ENCODE data around the gene TAS1R1.
A peak's percentile ranks its signal among the peaks of the same experiment; 100 is the strongest.
"Not testable (repeated sequence)": the region's sequence is repeated elsewhere in the genome, so short reads cannot be mapped to it uniquely, and the experiment has no call there.

TAS1R1 gene

GRCh38 chr1:6546326-6546725 lies 8.8 kb upstream of the TAS1R1 start:
- H3K9ac ChIP-seq (ENCODE audit: insufficient read length): no peak overlapping the region
- H3K9me3 ChIP-seq (ENCODE audit: low read depth, low read length): no peaks in the 10 kb centered on the region
- TF ChIP-seq FOXP2 (optimal IDR thresholded peaks at IDR 0.05; ENCODE audit: control extremely low read depth, extremely low read length, insufficient read depth) (no peak), POLR2AphosphoS5 (IDR thresholded peaks at IDR 0.05; ENCODE audit: borderline replicate concordance, low read depth, low read length) (no peak), EZH2 (IDR thresholded peaks at IDR 0.05) (no peak)
- no peak overlapping the region for H3K4me3 ChIP-seq
- H3K36me3 ChIP-seq (ENCODE audit: insufficient read depth, low read length): peaks cover 75% of the 10 kb centered on the region
- H3K27ac ChIP-seq: no peak overlapping the region
- no peak for DNase-seq (ENCODE audit: low read depth, low spot score)

DNA sequence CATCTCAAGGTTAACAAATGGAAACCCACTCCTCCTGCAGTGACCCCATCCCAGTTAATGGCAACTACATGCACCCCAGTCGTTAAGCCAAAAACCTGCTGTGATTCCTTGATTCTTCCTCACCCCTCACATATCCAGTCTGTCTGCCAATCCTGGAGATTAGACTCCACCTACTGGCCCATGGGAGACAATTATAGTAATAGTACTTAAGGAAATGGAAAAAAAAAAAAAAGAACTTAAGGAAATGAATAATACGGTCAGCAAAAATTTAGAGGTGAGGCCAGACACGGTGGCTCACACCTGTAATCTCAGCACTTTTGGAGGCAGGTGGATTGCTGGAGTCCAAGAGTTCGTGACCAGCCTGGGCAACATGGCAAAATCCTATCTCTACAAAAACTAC lies 7.8 kb upstream of the TAS1R1 start:
- no peak for DNase-seq (ENCODE audit: low read depth, low spot score)
- TF ChIP-seq EZH2 (IDR thresholded peaks at IDR 0.05) (no peak), FOXP2 (optimal IDR thresholded peaks at IDR 0.05; ENCODE audit: control extremely low read depth, extremely low read length, insufficient read depth) (no peak), POLR2AphosphoS5 (IDR thresholded peaks at IDR 0.05; ENCODE audit: borderline replicate concordance, low read depth, low read length) (no peak)
- no peak overlapping the region for H3K9ac ChIP-seq (ENCODE audit: insufficient read length)
- H3K27ac ChIP-seq: no peak overlapping the region
- H3K36me3 ChIP-seq (ENCODE audit: insufficient read depth, low read length): peaks cover 69% of the 10 kb centered on the region
- no peak overlapping the region for H3K4me3 ChIP-seq
- H3K9me3 ChIP-seq (ENCODE audit: low read depth, low read length): no peaks in the 10 kb centered on the region

DNA sequence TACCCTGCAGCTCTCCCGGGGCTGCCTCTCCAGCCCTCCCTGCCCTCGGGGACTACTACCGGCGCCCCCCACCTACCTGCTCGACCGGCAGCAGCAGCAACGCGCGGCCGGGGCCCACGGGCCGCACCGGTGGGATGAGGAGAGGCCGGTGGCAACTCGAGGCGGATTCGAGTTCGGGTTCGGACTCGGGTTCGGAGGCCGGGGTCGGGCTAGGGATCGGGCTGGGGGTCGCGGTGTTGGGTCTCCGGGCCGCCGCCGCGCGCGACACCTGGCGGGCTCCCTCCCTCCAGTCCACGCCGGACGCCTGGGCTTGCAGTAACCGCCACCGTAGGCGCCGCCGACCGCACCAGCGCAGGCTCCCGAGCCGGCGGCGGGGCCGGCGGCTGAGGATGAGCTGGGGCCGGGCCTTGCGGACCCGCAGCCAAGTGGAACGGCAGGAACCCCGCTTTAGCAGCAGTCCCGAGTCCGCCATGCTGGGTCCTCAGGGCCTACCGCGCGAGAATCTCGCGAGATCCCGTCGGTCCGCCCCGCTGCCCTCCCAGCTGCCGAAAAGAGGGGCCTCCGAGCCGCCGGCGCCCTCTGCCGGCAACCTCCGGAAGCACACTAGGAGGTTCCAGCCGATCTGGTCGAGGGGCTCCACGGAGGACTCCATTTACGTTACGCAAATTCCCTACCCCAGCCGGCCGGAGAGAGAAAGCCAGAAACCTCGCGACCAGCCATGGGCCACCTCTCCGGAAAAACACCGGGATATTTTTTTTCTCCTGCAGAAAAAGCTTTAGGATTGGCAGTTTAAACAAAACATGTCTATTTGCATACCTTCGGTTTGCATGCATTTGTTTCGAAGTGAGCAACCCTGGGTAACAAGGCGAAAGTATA lies 838 bp upstream of the TAS1R1 start, which contains the start of gene NOL9:
Gene NOL9, minus strand, starts transcription at position 483 of the 876 bp plus-strand sequence. Its CDS starts 11 bp downstream, at position 472.
- Histone ChIP-seq H3K9me3 (ENCODE audit: low read depth, low read length) (no peaks in the 10 kb centered on the region), H3K4me3 (peak within 1 kb of the TSS; percentile 91), H3K9ac (ENCODE audit: insufficient read length) (peak within 1 kb of the TSS; percentile 96), H3K36me3 (ENCODE audit: insufficient read depth, low read length) (peaks cover 17% of the 10 kb centered on the region), H3K27ac (peak within 1 kb of the TSS; percentile 73; the same call in 1 of the 2 replicates)
- TF ChIP-seq EZH2 (IDR thresholded peaks at IDR 0.05) (no peak), POLR2AphosphoS5 (IDR thresholded peaks at IDR 0.05; ENCODE audit: borderline replicate concordance, low read depth, low read length) (peak; percentile 83), FOXP2 (optimal IDR thresholded peaks at IDR 0.05; ENCODE audit: control extremely low read depth, extremely low read length, insufficient read depth) (peak; percentile 65)
- peak; percentile 42 for DNase-seq (ENCODE audit: low read depth, low spot score)

DNA sequence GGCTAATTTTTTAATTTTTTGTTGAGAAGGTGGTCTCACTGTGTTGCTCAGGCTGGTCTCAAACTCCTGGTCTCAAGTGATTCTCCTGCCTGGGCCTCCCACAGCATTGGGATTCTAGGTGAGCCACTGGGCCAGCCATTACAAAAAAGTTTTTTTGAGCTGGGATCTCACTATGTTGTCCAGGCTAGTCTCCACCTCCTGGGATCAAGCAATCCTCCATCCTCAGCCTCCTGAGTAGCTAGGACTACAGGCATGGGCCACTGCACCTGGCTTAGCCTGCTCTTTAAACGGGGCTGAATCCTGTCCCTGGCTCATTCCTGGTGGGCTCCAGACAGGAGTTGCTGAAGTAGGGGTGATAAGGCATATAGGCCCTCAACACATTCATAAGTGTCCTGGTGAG lies 2.5 kb downstream of the TAS1R1 start:
- Histone ChIP-seq H3K9me3 (ENCODE audit: low read depth, low read length) (no peaks in the 10 kb centered on the region), H3K9ac (ENCODE audit: insufficient read length) (no peak overlapping the region), H3K36me3 (ENCODE audit: insufficient read depth, low read length) (no peaks in the 10 kb centered on the region), H3K27ac (no peak overlapping the region), H3K4me3 (no peak overlapping the region)
- DNase-seq (ENCODE audit: low read depth, low spot score): no peak
- TF ChIP-seq POLR2AphosphoS5 (IDR thresholded peaks at IDR 0.05; ENCODE audit: borderline replicate concordance, low read depth, low read length) (no peak), EZH2 (IDR thresholded peaks at IDR 0.05) (no peak), FOXP2 (optimal IDR thresholded peaks at IDR 0.05; ENCODE audit: control extremely low read depth, extremely low read length, insufficient read depth) (no peak)

DNA sequence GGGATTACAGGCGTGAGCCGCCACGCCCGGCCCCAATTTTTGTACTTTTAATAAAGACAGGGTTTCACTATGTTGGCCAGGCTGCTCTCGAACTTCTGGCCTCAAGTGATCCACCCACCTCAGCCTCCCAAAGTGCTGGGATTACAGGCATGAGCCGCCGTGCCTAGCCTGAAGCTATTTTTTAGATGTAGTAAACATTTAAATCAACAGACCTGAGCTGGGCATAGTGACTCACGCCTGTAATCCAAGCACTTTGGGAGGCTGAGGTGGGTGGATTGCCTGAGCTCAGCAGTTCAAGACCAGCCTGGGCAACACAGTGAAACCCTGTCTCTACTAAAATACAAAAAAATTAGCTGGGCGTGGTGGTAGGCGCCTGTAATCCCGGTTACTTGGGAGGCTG lies 4.1 kb downstream of the TAS1R1 start:
- not testable (repeated sequence) for DNase-seq (ENCODE audit: low read depth, low spot score); H3K27ac ChIP-seq; H3K9ac ChIP-seq (ENCODE audit: insufficient read length); H3K36me3 ChIP-seq (ENCODE audit: insufficient read depth, low read length); H3K4me3 ChIP-seq; H3K9me3 ChIP-seq (ENCODE audit: low read depth, low read length)

GRCh38 chr1:6560267-6560666 lies 5.2 kb downstream of the TAS1R1 start:
- Histone ChIP-seq H3K9ac (ENCODE audit: insufficient read length) (no peak overlapping the region), H3K36me3 (ENCODE audit: insufficient read depth, low read length) (no peaks in the 10 kb centered on the region), H3K4me3 (no peak overlapping the region), H3K27ac (no peak overlapping the region), H3K9me3 (ENCODE audit: low read depth, low read length) (no peaks in the 10 kb centered on the region)
- TF ChIP-seq EZH2 (IDR thresholded peaks at IDR 0.05) (no peak), FOXP2 (optimal IDR thresholded peaks at IDR 0.05; ENCODE audit: control extremely low read depth, extremely low read length, insufficient read depth) (no peak), POLR2AphosphoS5 (IDR thresholded peaks at IDR 0.05; ENCODE audit: borderline replicate concordance, low read depth, low read length) (no peak)
- DNase-seq (ENCODE audit: low read depth, low spot score): no peak

DNA sequence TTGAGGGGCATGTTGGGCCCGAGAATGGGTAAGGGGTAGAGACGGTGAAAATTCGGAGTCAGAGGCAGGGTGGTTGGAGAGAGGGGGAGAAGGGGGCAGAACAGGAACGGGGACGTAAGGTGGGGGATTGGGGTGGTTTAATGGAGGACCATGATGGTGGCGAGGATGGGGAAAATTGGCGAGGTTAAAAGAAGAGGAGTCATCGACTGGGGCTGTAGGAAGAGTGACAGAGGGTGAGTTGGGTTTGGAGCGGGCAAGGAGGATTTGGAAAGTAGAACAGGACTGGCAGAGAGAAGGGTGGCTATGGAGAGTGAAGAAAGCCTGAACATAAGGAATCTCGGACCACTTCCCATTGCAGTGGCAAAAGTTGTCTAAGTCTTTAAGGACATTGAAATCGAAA lies 13.9 kb downstream of the TAS1R1 start:
- no peak for TF ChIP-seq FOXP2 (optimal IDR thresholded peaks at IDR 0.05; ENCODE audit: control extremely low read depth, extremely low read length, insufficient read depth)
- no peak for TF ChIP-seq EZH2 (IDR thresholded peaks at IDR 0.05)
- TF ChIP-seq POLR2AphosphoS5 (IDR thresholded peaks at IDR 0.05; ENCODE audit: borderline replicate concordance, low read depth, low read length): no peak

DNA sequence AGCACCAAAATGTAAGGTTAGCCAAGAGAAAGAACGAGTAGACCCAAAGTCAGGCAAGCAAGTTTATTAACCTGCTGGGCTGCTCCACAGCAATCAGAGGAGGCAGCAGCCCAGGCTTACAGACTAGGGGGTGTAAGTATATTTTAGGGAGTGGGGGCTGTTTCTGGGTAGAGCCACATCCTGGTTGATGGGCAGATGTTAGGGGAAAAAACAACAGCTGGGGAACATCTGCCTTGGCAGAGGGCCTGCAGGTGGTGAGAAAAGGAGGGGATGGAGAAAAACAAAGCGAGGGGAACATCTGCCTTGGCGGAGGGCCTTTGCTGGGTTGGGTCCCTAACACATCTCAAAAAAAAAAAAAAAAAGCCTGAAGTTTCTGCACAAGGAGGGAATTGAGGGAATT lies 15.0 kb downstream of the TAS1R1 start:
- no peak overlapping the region for H3K27ac ChIP-seq
- DNase-seq (ENCODE audit: low read depth, low spot score): no peak
- TF ChIP-seq POLR2AphosphoS5 (IDR thresholded peaks at IDR 0.05; ENCODE audit: borderline replicate concordance, low read depth, low read length): no peak
- TF ChIP-seq FOXP2 (optimal IDR thresholded peaks at IDR 0.05; ENCODE audit: control extremely low read depth, extremely low read length, insufficient read depth): no peak
- TF ChIP-seq EZH2 (IDR thresholded peaks at IDR 0.05): no peak
- H3K9me3 ChIP-seq (ENCODE audit: low read depth, low read length): no peaks in the 10 kb centered on the region
- H3K9ac ChIP-seq (ENCODE audit: insufficient read length): no peak overlapping the region
- no peaks in the 10 kb centered on the region for H3K36me3 ChIP-seq (ENCODE audit: insufficient read depth, low read length)
- H3K4me3 ChIP-seq: no peak overlapping the region

More for the DNA sequence above, 13.9 kb downstream of the TAS1R1 start:
- Histone ChIP-seq H3K36me3 (ENCODE audit: insufficient read depth, low read length) (no peaks in the 10 kb centered on the region), H3K27ac (no peak overlapping the region), H3K9ac (ENCODE audit: insufficient read length) (no peak overlapping the region), H3K9me3 (ENCODE audit: low read depth, low read length) (no peaks in the 10 kb centered on the region), H3K4me3 (no peak overlapping the region)
- no peak for DNase-seq (ENCODE audit: low read depth, low spot score)

All from SK-N-MC (cell line).